Measurements from ENCODE around the gene GGACT.

DNA sequence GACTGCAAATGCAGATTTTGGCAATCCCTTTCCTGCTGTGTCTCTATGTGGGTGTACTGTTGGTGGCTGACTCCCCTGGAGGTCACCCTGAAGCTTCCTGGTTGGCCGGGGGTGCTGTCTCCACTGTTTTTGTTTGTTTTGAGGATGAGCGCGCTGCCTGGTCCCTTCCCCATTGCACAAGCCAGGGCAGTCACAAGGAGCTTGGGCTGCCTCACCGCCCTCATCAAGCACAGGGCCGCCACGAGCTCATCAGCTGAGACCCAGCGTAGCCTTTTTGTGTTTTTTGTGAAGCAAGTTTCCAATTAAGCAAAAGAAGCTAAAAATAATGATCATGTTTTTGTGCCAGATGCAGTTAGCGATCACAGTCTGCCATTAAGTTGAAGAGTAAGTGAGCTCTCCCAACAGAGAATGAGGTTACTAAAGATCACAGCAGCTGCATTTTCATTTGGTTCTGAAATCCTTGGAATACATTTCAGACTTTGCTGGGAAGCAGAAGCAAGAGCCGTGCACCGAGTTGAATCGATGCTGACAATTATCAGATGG, 57.8 kb downstream of the GGACT start:
- no peak for TF ChIP-seq ELF4 (IDR thresholded peaks at IDR 0.05)
- TF ChIP-seq, protein P1, sequence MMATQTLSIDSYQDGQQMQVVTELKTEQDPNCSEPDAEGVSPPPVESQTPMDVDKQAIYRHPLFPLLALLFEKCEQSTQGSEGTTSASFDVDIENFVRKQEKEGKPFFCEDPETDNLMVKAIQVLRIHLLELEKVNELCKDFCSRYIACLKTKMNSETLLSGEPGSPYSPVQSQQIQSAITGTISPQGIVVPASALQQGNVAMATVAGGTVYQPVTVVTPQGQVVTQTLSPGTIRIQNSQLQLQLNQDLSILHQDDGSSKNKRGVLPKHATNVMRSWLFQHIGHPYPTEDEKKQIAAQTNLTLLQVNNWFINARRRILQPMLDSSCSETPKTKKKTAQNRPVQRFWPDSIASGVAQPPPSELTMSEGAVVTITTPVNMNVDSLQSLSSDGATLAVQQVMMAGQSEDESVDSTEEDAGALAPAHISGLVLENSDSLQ (IDR thresholded peaks at IDR 0.05) = no peak
- no peak for TF ChIP-seq FOXM1 (IDR thresholded peaks at IDR 0.05; ENCODE audit: borderline replicate concordance)
- no peak for TF ChIP-seq SP1 (IDR thresholded peaks at IDR 0.05)
